Osteocyte (in vitro differentiated cells): ENCODE results near the gene HTT. TPM values are rescaled to one million over a fixed set of nuclear protein-coding genes. Genes with fewer than 3 reads are reported as not detected.

Source experiments
- DNase-seq: peaks from one replicate; pipeline ENCODE4 v3.0.0; 2021; ENCODE audit warnings: mixed read lengths; ENCODE audit not compliant: unreplicated experiment; ENCODE audit errors: extremely low spot score
- H3K27ac Mint-ChIP-seq: one replicate; pipeline ENCODE4 v1.8.0; 2021; ENCODE audit warnings: mild to moderate bottlenecking, mixed read lengths; ENCODE audit not compliant: unreplicated experiment
- H3K27me3 Mint-ChIP-seq: one replicate; pipeline ENCODE4 v1.8.0; 2021; ENCODE audit warnings: mixed read lengths; ENCODE audit not compliant: unreplicated experiment
- H3K36me3 Mint-ChIP-seq: one replicate; pipeline ENCODE4 v1.8.0; 2021; ENCODE audit warnings: mixed read lengths; ENCODE audit not compliant: unreplicated experiment
- H3K4me1 Mint-ChIP-seq: one replicate; pipeline ENCODE4 v1.8.0; 2021; ENCODE audit warnings: mixed read lengths; ENCODE audit not compliant: unreplicated experiment
- H3K4me3 Mint-ChIP-seq: one replicate; pipeline ENCODE4 v1.8.0; 2021; ENCODE audit warnings: mild to moderate bottlenecking, moderate library complexity, mixed read lengths; ENCODE audit not compliant: unreplicated experiment
- H3K9me3 Mint-ChIP-seq: one replicate; pipeline ENCODE4 v1.8.0; 2021; ENCODE audit warnings: mixed read lengths; ENCODE audit not compliant: unreplicated experiment
- total RNA-seq: library from RNA; stranded (reverse); gene quantifications from 2 replicates; pipeline ENCODE4 v1.2.1, GENCODE V29; 2021
- TF ChIP-seq, protein P1 (sequence below): fragments of 200-600 bp; sonication (generic); IDR thresholded peaks from 2 replicates; pipeline ENCODE4 v1.5.0; 2021; ENCODE audit warnings: antibody characterized with exemption, mild to moderate bottlenecking, moderate library complexity

The HTT gene
- total RNA-seq, 1 donor from 2014 or later, result 51.3 TPM

DNA sequence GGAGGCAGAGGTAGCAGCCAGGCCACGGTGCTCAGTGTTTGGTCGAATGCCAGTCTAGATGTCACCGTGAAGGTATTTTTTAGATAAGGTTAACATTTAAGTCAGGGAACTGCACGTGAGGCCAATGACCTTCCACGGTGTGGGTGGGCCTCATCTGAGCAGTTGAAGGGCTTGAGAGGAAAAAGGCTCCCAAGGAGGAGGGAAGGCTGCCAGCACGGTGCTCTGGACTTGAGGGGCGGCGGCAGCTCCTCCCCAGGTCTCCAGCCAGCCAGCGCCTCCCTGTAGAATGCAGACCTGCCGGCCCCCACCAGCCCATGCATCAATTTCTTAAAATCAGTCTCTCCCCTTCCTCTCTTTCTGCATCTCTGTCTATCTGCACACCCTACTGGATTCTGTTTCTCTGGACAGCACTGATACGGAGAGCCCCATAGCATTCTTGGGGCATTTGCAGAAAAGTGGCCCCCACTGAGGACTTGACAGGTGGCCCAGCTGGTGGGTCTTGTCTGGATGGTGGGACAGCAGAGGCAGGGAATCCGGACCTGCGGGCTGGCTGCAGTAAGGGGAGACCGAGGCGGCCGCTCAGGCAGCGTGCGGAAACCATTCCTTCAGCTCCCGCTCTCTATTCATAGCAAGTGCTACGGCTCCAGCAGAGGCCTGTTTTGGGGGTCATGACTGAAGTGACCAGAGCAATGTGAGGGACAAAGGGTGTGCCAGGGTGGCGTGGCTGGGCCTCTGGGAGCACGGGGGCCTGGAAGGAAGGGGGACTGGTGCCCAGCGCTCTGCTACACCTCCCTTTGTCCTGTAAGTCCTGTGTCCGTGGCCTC lies 210.5 kb downstream of the HTT start:
- H3K36me3 Mint-ChIP-seq, result no peaks in the 10 kb centered on the region
- no peak for DNase-seq
- peaks cover 7% of the 10 kb centered on the region for H3K9me3 Mint-ChIP-seq
- H3K27ac Mint-ChIP-seq, result no peak overlapping the region
- TF ChIP-seq, protein P1, sequence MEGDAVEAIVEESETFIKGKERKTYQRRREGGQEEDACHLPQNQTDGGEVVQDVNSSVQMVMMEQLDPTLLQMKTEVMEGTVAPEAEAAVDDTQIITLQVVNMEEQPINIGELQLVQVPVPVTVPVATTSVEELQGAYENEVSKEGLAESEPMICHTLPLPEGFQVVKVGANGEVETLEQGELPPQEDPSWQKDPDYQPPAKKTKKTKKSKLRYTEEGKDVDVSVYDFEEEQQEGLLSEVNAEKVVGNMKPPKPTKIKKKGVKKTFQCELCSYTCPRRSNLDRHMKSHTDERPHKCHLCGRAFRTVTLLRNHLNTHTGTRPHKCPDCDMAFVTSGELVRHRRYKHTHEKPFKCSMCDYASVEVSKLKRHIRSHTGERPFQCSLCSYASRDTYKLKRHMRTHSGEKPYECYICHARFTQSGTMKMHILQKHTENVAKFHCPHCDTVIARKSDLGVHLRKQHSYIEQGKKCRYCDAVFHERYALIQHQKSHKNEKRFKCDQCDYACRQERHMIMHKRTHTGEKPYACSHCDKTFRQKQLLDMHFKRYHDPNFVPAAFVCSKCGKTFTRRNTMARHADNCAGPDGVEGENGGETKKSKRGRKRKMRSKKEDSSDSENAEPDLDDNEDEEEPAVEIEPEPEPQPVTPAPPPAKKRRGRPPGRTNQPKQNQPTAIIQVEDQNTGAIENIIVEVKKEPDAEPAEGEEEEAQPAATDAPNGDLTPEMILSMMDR, result no peak
- H3K27me3 Mint-ChIP-seq, result peaks cover 10% of the 10 kb centered on the region
- H3K4me3 Mint-ChIP-seq, result no peak overlapping the region
- no peaks in the 10 kb centered on the region for H3K4me1 Mint-ChIP-seq

DNA sequence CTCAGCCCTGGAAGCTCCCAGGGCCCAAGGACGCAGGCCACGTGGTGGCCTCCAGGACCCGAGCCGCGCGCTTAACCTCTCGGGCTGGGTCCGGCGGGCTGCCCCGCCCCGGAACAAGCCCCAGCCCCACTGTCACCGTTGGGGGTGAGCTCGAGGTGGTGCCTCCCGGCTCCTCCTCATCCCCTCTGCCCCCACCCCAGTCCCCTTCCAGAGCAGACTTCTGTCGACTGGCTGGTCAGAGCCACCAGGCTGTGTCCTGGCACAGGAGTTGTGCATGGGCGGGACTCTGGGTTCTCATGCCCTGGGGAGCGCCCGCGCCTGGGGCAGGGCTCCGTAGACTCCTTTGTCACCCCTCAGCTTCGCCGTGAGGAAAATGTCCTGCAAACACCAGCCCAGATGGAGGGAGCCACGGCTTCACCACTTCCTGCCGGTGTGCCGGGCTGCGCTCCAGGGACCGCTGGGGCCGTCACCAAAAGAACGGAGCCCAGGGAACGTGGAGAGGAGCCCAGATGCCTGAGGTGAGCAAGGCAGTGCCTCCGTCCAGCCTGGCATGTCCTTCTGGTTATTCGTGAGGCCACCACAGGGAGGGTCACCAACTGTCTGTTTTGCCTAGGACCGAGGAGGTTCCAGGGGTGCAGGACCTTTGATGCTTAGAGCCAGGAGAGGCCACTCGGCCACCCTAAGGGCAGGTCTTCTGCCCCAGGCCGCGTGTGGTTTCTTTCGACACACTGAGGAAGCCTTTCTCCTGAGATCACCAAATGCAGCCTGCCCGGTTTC lies 211.3 kb downstream of the HTT start:
- DNase-seq, result peak; percentile 81
- Mint-ChIP-seq H3K4me3 (no peak overlapping the region), H3K9me3 (peaks cover 7% of the 10 kb centered on the region), H3K27me3 (peaks cover 8% of the 10 kb centered on the region), H3K36me3 (no peaks in the 10 kb centered on the region), H3K27ac (no peak overlapping the region), H3K4me1 (no peaks in the 10 kb centered on the region)
- TF ChIP-seq, protein P1, result no peak

DNA sequence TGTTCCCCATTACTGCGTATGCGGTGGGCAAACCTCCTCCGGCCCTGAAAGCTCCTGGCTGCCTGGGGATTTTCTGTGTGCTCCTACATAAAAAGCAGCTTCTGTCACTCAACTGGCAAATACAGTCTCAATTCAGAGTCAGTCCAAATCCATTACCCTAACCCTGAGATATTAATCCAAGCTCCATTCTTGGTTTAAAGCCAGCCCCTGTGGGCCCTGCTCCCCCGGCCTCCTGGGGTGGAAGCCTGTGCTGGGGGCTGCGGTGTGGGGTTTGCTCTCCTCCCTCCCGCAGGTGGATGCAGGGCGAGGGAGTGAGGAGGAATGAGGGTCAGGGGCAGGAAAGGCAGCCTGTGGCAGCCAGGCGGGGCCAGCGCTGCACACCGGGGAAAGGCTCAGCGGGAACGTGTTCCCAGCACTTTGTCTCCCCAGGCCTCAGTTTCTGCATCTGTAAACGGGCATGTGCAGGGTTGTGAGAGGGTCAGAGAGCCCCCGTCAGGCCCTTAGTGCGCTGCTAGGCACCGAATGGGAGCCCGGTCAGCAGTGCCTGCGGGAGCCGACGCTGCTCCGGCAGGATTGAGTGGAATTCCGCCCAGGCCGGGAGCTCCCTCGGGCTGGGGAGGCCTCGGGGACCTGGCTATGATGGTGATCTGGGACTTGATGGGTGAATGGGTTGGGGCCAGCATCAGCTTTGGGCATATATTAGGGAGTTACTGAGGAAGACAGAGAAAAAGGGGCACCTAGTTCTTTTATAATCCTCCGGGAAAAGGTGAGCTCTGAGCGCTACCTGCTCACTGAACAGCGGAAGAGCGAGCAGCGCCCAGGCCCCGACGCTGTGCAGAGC lies 212.1 kb downstream of the HTT start:
- H3K36me3 Mint-ChIP-seq, result no peaks in the 10 kb centered on the region
- peaks cover 6% of the 10 kb centered on the region for H3K27me3 Mint-ChIP-seq
- TF ChIP-seq, protein P1, result no peak
- no peak overlapping the region for H3K4me3 Mint-ChIP-seq
- no peak overlapping the region for H3K27ac Mint-ChIP-seq
- peaks cover 4% of the 10 kb centered on the region for H3K9me3 Mint-ChIP-seq
- H3K4me1 Mint-ChIP-seq, result peaks cover 3% of the 10 kb centered on the region
- peak; percentile 78 for DNase-seq

DNA sequence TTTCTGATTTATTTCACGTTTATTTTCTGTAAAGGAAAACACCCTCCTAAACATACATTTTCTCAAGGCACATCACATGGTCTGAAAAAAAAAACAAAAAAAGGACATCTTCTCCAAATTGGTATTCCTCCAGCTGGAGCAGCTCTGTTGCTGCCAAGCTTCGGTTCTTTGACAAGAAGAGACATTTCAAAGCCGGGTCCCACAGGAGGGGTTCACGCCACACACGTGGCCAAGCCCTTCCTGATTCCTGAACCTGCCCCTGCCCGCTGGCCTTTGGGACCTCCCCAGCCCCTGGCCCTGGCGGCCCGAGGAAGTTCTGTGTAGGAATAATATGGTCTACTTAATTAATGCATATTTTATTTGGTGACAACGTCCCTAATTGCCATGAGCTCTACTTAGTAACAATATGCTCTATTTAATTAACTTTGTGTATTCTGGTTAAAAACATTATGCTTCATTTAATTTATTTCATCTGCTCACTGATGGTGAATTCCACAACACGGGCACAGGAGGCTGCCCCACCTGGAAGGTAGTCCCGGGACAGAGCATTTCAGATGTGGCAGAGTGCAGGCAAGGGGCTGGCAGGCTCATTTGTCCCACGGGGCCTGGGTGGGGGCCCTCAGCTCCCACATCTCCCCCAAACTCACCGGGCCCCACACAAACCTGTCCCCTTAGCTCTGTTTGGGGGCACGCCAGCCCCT lies 212.9 kb downstream of the HTT start:
- Mint-ChIP-seq H3K4me3 (no peak overlapping the region), H3K4me1 (peaks cover 5% of the 10 kb centered on the region), H3K36me3 (no peaks in the 10 kb centered on the region), H3K27me3 (peaks cover 2% of the 10 kb centered on the region), H3K9me3 (no peaks in the 10 kb centered on the region), H3K27ac (no peak overlapping the region)
- TF ChIP-seq, protein P1, result no peak
- peak; percentile 71 for DNase-seq
